Activated CD8-positive, alpha-beta memory T cell treated with anti-CD3 and anti-CD28 coated beads, Interleukin-2, amount 50 U/mL, for 1 hour (primary cell): ENCODE results near the gene FAM9A.
"Not testable (repeated sequence)": the region's sequence is repeated elsewhere in the genome, so short reads cannot be mapped to it uniquely, and the experiment has no call there.

Experiments used
- DNase-seq: peaks from one replicate; pipeline ENCODE4 v3.0.0-alpha.2; 2020; ENCODE audit errors: extremely low read depth

Gene FAM9A

DNA sequence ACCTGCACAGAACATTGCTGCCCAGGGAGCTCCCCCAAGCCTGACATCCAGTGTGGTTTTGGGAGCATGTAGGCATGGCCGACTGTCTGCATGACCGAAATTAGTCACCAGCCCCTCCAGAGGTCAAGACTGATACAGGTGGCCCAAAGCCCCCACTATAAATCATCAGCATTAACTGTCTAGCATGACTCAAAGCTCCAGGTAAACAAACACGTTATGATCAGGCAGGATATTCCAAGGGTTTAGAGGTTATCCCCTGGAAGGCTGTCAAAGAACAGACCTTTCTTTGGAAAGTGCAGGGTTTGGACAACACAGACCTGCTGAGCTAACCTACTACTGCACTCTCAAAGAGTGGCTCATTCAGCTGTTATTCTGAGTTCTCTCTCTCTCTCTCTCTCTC, 2.1 kb upstream of the FAM9A start:
- no peak for DNase-seq

DNA sequence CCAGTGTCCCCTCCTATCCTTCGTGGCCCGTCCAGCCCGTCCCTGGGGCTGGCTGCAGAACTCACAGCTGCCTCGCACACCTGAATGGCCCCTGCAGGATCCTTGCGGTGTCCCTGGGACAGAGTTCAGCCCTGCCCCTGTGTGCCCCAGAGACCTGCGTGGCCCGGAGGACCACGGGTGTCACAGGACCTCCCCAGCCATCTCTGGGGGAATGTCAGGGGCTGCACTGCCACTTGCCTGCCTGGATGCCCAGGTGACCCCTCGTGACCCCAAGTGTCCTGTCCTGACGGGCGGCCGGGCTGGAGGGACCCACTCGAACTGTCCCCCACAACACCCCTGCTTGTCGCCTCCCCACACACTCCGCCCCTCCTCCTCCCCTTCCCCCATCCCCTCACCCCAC, 832 bp downstream of the FAM9A start:
- DNase-seq: not testable (repeated sequence)

DNA sequence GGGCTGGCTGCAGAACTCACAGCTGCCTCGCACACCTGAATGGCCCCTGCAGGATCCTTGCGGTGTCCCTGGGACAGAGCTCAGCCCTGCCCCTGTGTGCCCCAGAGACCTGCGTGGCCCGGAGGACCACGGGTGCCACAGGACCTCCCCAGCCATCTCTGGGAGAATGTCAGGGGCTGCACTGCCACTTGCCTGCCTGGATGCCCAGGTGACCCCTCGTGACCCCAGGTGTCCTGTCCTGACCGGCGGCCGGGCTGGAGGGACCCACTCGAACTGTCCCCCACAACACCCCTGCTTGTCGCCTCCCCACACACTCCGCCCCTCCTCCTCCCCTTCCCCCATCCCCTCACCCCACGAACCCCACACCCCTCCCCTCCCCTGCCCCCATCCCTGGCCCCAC, 1.9 kb downstream of the FAM9A start:
- not testable (repeated sequence) for DNase-seq

DNA sequence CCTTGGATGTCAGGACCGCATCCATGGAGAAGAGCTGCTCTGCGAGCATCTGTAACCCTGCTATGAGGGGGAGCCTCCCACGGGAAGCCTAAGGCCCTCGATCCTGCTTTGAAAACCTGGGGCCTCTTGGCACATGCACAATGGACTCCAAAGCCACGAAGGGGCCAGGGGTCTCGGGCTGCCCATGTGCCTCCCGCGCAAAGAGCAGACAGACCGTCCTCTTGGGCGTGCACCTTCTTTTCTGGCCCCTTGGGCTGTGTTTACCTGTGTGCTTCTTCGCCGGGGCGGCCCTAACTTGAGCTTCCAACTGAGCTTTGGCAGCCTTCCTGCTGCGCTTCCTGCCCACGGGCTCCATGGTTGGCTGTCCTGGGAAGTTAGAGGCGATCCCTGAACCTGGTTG, 2.5 kb downstream of the FAM9A start:
- not testable (repeated sequence) for DNase-seq

DNA sequence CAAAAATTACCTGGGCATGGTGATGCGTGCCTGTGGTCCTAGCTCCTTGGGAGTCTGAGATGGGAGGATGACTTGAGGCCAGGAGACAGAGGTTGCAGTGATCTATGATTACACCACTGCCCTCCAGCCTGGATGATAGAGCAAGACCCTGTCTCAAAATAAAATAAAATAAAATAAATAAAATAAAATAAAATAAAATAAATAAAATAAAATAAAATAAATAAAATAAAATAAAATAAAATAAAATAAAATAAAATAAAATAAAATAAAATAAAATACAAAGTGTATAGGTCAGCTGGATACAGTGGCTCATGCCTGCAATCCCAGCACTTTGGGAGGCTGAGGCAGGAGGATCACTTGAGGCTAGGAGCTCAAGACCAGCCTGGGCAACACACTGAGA, 14.1 kb downstream of the FAM9A start:
- DNase-seq: not testable (repeated sequence)

DNA sequence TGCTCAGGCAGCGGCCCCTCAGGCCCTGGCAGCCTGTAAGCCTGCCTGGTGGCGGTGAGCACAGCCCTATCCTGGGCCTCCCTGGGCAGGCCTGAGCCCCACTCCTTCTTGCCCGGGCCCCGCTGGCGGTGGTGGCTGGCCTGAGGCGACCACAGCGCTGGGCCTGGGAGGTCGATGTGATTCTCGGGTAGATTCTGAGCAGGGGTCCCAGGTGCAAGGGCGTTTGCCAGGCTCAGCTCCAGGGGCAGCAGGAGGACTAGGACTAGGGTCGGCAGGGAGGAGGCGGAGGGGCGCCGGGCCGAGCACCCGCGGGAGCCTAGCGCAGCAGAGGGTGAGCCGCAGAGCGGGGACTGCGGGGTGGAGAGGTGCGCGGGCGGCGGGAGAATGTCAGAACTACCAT, 17.0 kb downstream of the FAM9A start:
- DNase-seq: no peak

DNA sequence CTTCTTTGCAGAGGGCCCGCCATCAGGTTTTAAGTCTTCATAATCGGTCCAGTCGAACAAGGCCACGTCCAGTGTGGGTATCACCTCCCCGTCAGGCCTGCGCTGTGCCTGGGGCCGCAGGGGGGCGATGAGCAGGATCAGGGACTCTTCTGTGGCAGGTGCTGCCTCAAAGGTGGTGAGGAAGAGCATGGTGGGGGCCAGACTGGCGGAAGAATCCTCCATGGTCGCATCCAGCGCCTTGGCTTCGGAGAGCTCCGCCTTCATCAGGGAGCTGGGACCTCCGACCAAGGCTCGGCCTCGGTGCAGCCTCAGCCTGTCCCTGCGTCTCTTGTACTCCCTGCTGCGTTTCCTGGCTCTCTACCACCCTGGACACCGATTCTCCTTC, 17.5 kb downstream of the FAM9A start:
- DNase-seq: no peak

DNA sequence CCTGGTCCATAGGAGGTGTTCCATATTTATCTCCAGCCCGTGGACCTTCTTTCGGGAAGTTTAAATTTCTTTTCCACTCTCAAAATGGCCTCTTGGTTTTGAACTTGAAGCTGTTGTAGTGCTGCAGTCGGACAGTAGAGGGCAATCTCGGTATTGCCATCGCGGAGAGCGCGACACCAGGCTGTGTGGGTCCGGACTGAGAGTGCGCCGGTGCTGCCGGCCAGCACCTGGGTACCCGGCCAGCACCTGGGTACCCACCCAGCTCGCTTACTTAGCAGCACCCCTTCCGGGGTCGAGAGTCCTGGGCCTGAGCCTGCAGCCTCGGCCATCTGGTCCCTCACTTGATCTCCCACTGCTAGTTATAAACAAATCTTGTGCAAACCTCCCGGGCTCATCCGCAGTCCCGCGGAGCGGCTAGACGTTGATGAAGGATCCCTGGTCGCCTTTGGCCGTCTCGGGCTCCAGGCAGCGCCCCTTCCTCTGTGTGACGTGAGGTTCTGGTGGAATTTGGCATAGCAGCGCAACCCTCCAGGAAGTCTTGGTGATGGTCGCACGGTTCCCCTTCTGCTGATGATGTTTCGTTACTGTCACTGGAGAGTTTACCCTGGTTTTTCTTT, 18.0 kb downstream of the FAM9A start:
- DNase-seq: no peak

DNA sequence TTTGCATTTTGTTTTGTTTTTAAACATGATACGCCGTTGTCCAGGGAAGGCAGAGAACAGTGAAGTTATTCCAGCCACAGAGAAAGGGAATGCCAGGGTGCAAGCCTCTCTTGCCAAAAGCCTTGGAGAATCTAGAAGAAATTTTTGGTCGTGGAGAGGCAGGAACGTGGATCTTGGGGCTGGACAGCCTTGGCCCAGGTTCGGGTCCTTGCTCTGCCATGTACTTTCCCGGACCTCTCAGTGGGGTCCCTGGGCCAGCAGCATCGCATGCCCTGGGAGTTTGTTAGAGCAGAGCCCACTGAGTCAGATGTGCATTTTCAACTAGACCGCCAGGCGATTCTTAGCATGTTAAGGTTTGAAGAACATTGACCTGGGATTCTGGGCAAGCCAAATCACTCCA, 18.6 kb downstream of the FAM9A start:
- no peak for DNase-seq

DNA sequence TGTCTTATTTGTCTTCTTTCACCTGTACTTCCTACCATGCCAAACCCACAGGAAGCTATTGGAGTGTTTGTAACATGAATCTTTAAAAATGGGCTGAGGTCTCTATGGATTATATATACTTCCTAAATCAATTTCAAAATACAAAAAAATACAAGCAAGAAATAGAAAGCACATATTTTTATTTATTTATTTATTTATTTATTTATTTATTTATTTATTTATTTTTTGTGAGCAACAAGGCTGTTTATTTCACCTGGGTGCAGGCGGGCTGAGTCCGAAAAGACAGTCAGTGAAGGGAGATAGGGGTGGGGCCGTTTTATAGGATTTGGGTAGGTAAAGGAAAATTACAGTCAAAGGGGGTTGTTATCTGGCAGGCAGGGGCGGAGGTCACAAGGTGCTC, 19.3 kb downstream of the FAM9A start:
- DNase-seq: not testable (repeated sequence)

DNA sequence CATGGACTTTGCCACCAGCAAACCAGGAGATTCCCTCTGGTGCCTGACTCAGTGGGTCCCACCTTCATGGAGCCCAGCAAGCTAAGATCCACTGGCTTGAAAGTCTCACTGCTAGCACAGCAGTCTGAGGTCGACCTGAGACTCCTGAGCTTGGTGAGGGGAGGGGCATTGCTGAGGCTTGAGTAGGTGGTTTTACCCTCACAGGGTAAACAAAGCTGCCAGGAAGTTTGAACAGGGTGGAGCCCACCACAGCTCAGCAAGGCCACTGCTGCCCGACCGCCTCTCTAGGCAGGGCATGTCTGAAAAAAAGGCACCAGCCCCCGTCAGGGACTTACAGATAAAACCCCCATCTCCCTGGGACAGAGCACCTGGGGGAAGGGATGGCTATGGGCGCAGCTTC, 28.1 kb downstream of the FAM9A start:
- no peak for DNase-seq

DNA sequence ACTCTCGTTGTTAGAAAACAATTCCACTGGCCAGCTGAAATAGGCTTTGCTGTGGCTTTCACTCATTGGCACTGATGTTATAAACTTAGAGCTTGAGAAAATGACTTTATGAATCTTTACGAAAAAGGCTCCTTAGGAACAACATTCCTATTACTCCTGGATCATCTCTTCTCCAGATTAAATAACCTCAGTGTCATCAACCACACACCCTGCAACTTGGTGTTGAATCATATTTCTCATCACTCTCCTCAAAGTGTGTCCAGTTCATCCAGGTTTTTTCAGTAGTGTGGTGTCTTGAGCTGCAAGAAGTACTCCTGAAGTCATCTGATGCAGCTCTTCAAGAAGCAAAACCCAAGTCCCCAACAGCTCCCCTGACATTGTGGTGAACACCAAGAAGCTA, 41.2 kb downstream of the FAM9A start:
- no peak for DNase-seq

DNA sequence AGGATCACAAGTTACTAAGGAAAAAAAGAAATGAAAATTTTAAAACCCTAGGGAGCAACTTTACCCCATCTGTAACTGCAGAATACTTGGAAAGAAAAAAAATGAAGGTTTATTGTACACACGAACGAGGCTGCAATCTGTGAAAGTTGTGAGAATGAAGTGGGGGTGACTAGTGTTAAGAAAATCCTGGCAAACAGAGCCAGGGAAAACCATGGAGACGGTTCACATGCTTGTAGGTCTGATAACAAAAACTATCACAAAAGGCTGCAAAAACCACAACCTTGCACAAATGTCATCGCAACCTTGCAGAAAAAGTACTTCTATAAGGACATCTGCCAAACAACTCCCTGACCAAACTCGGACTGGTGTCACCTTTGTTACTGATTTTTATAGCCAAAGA, 42.5 kb downstream of the FAM9A start:
- DNase-seq: not testable (repeated sequence)

DNA sequence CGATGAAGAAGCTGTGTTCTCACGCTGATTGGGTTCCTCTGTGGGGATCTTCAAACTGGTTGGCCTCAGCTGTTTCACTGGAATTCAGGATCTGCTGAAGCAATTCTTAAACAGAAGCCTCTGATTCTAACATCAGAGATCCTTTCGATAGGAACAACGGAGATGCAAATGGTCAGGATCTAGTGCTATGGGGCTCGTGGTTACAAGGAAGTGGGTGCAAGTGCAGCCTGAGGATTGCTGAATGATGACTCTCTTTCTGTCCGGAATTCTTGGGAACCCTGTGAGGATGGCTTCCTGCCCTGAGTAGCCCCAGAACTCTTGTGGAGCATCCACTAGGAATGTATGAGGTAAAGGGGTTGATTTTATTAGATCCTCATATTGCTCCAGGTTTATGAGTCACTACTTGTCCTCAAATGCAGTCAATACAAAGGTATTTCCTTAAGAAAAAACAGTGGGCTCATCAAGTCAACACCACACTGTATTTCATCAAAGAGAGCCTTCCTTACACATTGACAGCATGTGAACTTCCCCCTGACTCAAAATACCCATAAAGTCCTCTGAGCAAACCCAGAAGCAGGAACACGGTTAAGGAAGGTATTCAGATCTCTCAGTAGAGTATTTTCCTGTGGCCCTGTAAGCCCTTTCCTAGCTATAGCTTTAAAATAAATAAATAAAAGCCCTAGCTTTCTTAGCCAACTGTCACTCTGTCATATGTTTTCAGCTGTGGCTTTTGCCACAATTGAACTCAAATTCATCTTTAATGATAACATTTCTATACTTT, 43.4 kb downstream of the FAM9A start:
- DNase-seq: not testable (repeated sequence)

DNA sequence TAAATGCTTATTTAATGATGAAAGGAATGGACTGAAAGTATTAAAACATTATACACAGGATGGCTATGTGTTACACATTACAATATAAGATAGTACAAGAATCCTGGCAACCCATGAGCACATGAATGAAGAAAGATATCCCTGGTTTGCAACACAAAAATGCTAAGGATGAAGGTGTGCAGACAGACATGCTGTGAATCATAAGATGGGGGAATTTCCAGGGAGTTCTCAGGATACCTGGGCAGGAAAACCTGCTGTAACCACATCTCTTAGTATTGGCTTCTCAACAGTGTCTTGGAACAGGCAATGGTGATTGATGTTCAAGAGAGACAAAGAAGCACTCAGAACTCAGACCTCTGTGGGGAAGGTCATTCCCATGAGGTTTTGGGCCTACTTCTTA, 45.4 kb downstream of the FAM9A start:
- no peak for DNase-seq

DNA sequence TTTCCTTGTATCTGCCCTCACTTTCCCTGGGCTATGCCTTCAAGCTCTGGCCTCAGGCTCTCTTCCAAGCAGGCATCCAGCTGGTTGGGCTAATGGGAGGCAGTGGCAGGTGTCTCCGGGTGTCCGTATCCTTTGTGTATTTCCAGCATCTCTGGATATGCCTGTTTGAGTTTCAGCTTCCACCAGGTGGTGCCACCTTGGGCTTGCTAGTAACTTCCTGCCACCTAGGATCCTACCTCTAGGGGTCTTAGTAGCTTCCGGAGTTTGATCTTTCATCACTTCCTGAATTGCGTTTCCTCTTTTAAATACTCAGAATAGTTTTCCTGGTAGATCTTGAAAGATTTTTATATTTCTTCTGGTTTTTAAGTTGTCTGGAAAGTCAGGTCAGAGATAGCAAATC, 46.1 kb downstream of the FAM9A start:
- no peak for DNase-seq

DNA sequence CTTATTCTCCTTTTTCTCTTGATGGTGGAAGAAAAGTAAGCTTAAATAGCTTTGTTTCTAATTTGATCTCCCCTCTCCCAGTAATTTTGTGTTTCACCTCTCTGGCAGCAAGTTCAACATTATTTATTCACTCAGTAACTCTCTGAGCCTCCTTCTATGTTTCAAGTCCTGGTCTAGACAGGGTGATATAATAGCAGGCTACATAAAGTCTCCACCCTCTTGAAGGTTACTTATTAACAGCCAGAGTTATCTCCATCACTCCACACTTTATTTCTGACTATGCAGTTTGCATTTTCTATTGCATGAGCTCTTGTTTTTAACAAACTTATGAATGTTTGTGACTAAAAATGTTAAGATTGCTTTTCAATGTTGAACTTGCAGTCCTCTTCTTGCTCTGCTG, 51.5 kb downstream of the FAM9A start:
- DNase-seq: no peak

DNA sequence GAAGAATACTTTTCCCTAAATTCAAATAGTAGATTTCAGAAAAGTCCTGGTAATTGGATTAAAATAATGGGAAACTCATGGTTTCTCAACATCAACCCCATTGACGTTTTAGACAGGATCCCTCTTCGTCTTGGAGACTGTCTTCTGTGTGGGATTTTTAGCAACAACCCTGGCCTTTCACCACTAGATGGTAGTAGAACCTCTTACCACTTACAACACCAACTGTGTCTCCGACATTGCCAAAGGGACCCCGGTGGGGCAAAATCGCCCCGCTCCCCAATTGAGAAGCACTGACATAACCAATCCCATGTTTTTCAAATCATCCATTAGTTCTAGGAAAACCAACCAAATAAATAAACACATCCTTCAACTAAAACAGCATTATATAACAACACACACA, 52.3 kb downstream of the FAM9A start:
- DNase-seq: no peak

DNA sequence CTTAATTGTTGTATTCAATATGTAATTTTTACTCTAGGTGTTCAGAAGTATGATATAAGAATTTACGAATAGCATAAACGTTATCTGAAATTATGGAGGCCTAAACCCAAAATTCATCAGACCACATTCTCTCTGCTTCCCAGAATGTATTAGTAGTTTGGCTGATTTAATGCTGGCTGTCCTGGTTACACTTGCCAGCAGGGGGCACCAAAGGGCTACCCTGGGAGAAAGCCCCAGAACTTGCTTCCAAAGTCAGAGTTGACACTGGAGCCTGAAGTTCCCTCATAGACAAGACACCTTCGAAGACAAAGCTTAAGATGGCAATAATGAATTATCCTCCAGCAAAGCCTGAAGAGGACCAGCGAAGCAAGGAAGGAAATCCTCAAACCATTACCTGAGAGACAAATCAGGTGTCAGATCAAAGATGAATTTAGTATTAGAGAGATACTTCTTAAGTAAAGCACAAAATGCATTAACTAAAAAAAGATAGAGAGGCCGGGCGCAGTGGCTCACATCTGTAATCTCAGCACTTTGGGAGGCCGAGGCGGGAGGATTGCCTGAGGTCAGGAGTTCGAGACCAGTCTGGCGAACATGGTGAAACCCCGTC, 58.0 kb downstream of the FAM9A start:
- DNase-seq: peak; percentile 9

DNA sequence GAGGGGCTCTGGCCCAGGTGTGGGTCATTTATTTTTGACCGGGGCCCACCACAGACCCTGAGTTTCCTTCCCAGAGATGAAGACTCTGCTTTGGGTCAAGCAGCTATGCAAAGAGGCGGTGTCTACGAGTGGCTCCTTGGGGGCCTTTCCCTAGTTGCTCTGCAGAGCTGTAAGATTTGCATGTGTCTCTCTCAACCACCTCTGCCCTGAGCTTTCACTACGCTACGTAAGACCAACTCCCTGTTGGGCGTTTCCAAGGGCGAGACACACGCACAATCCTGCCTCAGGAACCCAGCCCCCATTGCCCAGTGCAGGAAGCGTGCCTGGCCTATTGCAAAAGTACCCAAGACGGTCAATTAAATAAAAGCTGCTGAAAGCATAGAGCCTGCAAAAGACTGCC, 59.2 kb downstream of the FAM9A start:
- DNase-seq: no peak
